PC-9 (cell line): ENCODE measurements around the gene GPR150. TPM values are rescaled to one million over a fixed set of nuclear protein-coding genes. Genes with fewer than 3 reads are reported as not detected.

Experiments
- BruUV-seq: library from RNA; stranded (reverse); fragments of 400-500 nt; replicated peaks from 2 replicates; lab custom pipeline; 2021; lab: Mats Ljungman, UMichigan
- CTCF ChIA-PET: fragments of 300-600 bp; sonication (Branson Sonifier 250); formaldehyde crosslinking; loops from one replicate; lab custom pipeline; 2022; ENCODE audit warnings: antibody characterized with exemption; lab: Charles Lee
- POLR2A ChIA-PET: fragments of 300-600 bp; sonication (Branson Sonifier 250); formaldehyde crosslinking; loops from one replicate; lab custom pipeline; 2022; ENCODE audit warnings: antibody characterized with exemption; ENCODE audit not compliant: unreplicated experiment; lab: Charles Lee
- DNase-seq, 2 experiments: peaks; one replicate each; pipeline versions ENCODE4 v3.0.0 to v3.0.0-alpha.2; 2015 to 2022; ENCODE audit warnings: mixed read lengths in 1 of 2
- H2AFZ ChIP-seq: fragments of 200-600 bp; sonication (generic); 2 replicates; pipeline ENCODE4 v1.8.1; 2017; ENCODE audit warnings: antibody characterized with exemption
- H3F3A ChIP-seq: fragments of 200-600 bp; sonication (generic); 2 replicates; pipeline ENCODE4 v1.8.1; 2017; ENCODE audit warnings: antibody characterized with exemption, mild to moderate bottlenecking, low read depth; ENCODE audit not compliant: insufficient read depth
- H3K27ac ChIP-seq: fragments of 200-600 bp; sonication (generic); 2 replicates; pipeline ENCODE4 v1.6.1; 2016; ENCODE audit warnings: mixed run types
- H3K27me3 ChIP-seq: fragments of 200-600 bp; sonication (generic); 2 replicates; pipeline ENCODE4 v1.6.1; 2016; ENCODE audit warnings: low read depth, mixed run types; ENCODE audit not compliant: insufficient read depth
- H3K36me3 ChIP-seq: fragments of 200-600 bp; sonication (generic); 2 replicates; pipeline ENCODE4 v1.6.1; 2016; ENCODE audit warnings: low read depth, mixed run types
- H3K4me1 ChIP-seq: fragments of 200-600 bp; sonication (generic); replicated peaks from 2 replicates; pipeline ENCODE4 v1.6.1; 2016; ENCODE audit warnings: mixed run types; ENCODE audit not compliant: insufficient read depth
- H3K4me2 ChIP-seq: fragments of 200-600 bp; sonication (generic); 2 replicates; pipeline ENCODE4 v1.6.1; 2017; ENCODE audit warnings: mixed run types
- H3K4me3 ChIP-seq: fragments of 200-600 bp; sonication (generic); 2 replicates; pipeline ENCODE4 v1.6.1; 2016; ENCODE audit warnings: mixed run types
- H3K79me2 ChIP-seq: fragments of 200-600 bp; sonication (generic); 2 replicates; pipeline ENCODE4 v1.6.1; 2017; ENCODE audit warnings: low read depth, mixed run types
- H3K9me2 ChIP-seq: fragments of 200-600 bp; sonication (generic); 2 replicates; pipeline ENCODE4 v1.8.1; 2017; ENCODE audit warnings: mild to moderate bottlenecking; ENCODE audit not compliant: insufficient read depth
- H3K9me3 ChIP-seq: fragments of 200-600 bp; sonication (generic); 2 replicates; pipeline ENCODE4 v1.8.1; 2016; ENCODE audit warnings: low read depth; ENCODE audit not compliant: insufficient read depth
- H4K20me1 ChIP-seq: fragments of 200-600 bp; sonication (generic); 2 replicates; pipeline ENCODE4 v1.8.1; 2017; ENCODE audit not compliant: insufficient read depth
- CTCF ChIP-seq: fragments of 200-600 bp; sonication (generic); conservative IDR thresholded peaks from 2 replicates; pipeline ENCODE4 v1.6.1; 2017; ENCODE audit warnings: mixed run types, antibody characterized with exemption, mild to moderate bottlenecking, moderate library complexity
- EZH2 ChIP-seq: fragments of 200-600 bp; sonication (generic); IDR thresholded peaks from 2 replicates; pipeline ENCODE4 v1.8.0; 2017; ENCODE audit warnings: antibody characterized with exemption, low read depth
- intact Hi-C: fragments of 100-400 bp; cut with micrococcal nuclease; formaldehyde crosslinking; loops from one replicate; pipeline ENCODE4 v1.10.0; 2022; ENCODE audit not compliant: unreplicated experiment
- total RNA-seq: library from RNA; stranded (reverse); gene quantifications from 2 replicates; pipeline ENCODE4 v1.2.3, GENCODE V29; 2021

The GPR150 gene
- total RNA-seq, 1 experiment from 2014 or later, result 0.17 TPM

DNA sequence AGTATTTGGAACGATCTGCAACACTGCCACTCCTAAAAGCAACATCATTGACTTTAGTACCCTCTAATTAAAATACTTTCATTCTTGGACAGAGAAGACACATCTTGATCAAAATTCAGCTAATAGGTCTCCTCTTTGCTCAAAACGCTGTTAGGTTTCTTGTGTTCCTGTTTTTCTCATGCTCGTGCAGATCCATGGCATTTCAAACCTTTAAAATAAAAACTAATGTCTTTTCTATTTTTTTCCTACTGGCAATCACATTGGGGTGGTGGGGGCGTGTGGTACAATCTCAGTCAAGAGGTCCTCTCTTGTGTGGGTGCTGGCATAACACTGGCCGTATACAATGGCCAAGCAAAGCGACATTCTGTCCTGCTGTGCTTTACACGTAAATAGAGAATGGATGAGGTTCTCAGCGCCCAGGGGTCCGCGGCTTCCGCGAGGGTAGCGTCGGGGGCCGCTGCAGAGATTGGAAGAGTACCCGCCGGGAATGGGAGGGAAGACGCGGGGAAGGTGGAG, 315 bp upstream of the GPR150 start:
- ChIA-PET CTCF (no interaction called here), POLR2A (no interaction called here)
- no peak overlapping the region; the same call in 1 of the 2 replicates for H2AFZ ChIP-seq
- TF ChIP-seq EZH2 (no peak), CTCF (no peak)
- BruUV-seq, result no TSS peak
- H3K4me3 ChIP-seq, result peak overlapping the region; percentile 60; the same call in 1 of the 2 replicates
- H3F3A ChIP-seq, result 0 out of 2 replicates have a peak, but pooled peaks cover 3% of the 10 kb centered on the region
- no peaks in the 10 kb centered on the region for H4K20me1 ChIP-seq
- H3K9me2 ChIP-seq, result no peaks in the 10 kb centered on the region
- H3K27me3 ChIP-seq, result peaks cover 13% of the 10 kb centered on the region; the same call in 1 of the 2 replicates
- no peak overlapping the region for H3K27ac ChIP-seq
- H3K79me2 ChIP-seq, result no peaks in the 10 kb centered on the region
- intact Hi-C loops, result loop anchor here (10.0 kb wide), 1 partner anchor 335 kb away; the partner anchor contains the start of gene MCTP1
- 0 out of 2 replicates have a peak, but pooled peaks cover 4% of the 10 kb centered on the region for H3K4me1 ChIP-seq
- no peaks in the 10 kb centered on the region for H3K36me3 ChIP-seq
- peak overlapping the region; percentile 81 for H3K4me2 ChIP-seq
- DNase-seq, result no peak
- H3K9me3 ChIP-seq, result 0 out of 2 replicates have a peak, but pooled peaks cover 5% of the 10 kb centered on the region

DNA sequence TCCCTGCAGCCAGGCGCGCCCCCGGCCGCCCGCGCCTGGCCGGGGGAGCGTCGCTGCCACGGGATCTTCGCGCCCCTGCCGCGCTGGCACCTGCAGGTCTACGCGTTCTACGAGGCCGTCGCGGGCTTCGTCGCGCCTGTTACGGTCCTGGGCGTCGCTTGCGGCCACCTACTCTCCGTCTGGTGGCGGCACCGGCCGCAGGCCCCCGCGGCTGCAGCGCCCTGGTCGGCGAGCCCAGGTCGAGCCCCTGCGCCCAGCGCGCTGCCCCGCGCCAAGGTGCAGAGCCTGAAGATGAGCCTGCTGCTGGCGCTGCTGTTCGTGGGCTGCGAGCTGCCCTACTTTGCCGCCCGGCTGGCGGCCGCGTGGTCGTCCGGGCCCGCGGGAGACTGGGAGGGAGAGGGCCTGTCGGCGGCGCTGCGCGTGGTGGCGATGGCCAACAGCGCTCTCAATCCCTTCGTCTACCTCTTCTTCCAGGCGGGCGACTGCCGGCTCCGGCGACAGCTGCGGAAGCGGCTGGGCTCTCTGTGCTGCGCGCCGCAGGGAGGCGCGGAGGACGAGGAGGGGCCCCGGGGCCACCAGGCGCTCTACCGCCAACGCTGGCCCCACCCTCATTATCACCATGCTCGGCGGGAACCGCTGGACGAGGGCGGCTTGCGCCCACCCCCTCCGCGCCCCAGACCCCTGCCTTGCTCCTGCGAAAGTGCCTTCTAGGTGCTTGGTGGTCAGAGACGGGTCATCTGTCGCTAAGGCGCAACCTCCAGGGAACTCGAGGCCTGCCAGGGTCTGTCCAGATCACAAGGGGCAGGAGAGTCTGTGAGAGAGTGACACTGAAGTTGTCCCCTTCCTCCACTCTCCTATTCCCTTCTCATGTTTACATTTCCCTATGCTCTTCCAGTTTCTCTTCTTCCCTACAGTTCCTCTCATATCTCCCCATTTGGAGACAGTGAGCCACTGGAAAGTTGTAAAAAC, 1.3 kb downstream of the GPR150 start:
- peak overlapping the region; percentile 81 for H3K4me2 ChIP-seq
- BruUV-seq, result no TSS peak
- POLR2A ChIA-PET, result interaction anchor here (0.6 to 0.7 kb wide), 2 partner anchors 89 to 221 kb away, joined by 3 to 4 read pairs; no protein-coding TSS in a partner anchor
- intact Hi-C loops, result no loop called here
- no peak for TF ChIP-seq CTCF
- TF ChIP-seq EZH2, result no peak
- H2AFZ ChIP-seq, result peak overlapping the region; percentile 73
- no peaks in the 10 kb centered on the region for H3K9me3 ChIP-seq
- no peaks in the 10 kb centered on the region for H3K9me2 ChIP-seq
- 0 out of 2 replicates have a peak, but pooled peaks cover 4% of the 10 kb centered on the region for H3K4me1 ChIP-seq
- H3K79me2 ChIP-seq, result no peaks in the 10 kb centered on the region
- peaks cover 13% of the 10 kb centered on the region; the same call in 1 of the 2 replicates for H3K27me3 ChIP-seq
- 0 out of 2 replicates have a peak, but pooled peaks cover 3% of the 10 kb centered on the region for H3F3A ChIP-seq
- CTCF ChIA-PET, result no interaction called here
- peak overlapping the region; percentile 60; the same call in 1 of the 2 replicates for H3K4me3 ChIP-seq
- H3K36me3 ChIP-seq, result no peaks in the 10 kb centered on the region
- peak in 1 of 2 experiments; percentile 31 for DNase-seq
- H4K20me1 ChIP-seq, result no peaks in the 10 kb centered on the region
- H3K27ac ChIP-seq, result no peak overlapping the region
